GM19455 (cell line): ENCODE results near the gene EBNA1BP2.
"Not testable (repeated sequence)": the region's sequence is repeated elsewhere in the genome, so short reads cannot be mapped to it uniquely, and the experiment has no call there.

Experiments
- ATAC-seq: cut with Tn5 transposase; IDR thresholded peaks from one replicate; pipeline ENCODE4 v1.9.1; 2021; ENCODE audit not compliant: unreplicated experiment

EBNA1BP2 gene

DNA sequence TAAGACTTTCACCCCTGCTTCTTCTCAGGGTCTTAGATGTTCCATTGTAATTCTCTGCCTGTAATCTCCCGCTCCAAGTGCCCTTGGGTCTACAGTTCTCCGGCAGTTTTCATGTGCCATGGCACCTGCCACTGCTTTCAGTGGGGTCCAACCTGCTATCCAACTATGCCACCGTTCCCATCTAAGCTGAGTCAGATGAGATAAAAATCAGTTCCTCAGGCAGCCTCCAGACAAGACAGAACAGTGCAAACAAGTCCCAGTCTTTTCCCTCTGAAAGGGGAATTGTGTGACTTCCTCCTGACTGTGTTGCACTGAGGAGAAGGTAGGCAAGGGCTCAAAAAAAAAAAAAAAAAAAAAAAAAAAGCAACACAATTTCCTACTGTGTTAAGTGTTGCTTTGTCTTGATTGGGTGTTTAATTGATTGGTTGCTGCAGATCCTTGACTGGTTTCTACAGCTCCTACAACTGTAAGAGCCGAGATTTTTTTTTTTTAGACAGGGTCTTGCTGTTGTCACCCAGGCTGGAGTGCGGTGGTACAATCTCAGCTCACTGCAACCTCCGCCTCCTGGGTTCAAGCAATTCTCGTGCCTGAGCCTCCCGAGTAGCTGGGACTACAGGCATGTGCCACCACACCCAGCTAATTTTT is 50.7 kb downstream of the EBNA1BP2 start:
- ATAC-seq = no peak

DNA sequence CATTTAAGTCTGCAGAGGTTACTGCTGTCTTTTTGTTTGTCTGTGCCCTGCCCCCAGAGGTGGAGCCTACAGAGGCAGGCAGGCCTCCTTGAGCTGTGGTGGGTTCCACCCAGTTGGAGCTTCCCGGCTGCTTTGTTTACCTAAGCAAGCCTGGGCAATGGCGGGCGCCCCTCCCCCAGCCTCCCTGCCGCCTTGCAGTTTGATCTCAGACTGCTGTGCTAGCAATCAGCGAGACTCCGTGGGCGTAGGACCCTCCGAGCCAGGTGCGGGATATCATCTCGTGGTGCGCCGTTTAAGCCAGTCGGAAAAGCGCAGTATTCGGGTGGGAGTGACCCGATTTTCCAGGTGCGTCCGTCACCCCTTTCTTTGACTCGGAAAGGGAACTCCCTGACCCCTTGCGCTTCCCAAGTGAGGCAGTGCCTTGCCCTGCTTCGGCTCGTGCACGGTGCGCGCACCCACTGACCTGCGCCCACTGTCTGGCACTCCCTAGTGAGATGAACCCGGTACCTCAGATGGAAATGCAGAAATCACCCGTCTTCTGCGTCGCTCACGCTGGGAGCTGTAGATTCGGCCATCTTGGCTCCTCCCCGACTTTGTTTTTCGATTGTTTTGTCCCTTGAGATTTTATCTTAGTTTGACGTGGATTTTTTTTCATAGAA is 52.0 kb downstream of the EBNA1BP2 start:
- not testable (repeated sequence) for ATAC-seq
